Inflammatory macrophage treated with lipopolysaccharide for 4 hours (primary cell): ENCODE data around the gene ZDHHC15.
"Not testable (repeated sequence)": the region's sequence is repeated elsewhere in the genome, so short reads cannot be mapped to it uniquely, and the experiment has no call there.

Experiments used
- DNase-seq: peaks from one replicate; pipeline ENCODE4 v3.0.0-alpha.2; 2020

Gene ZDHHC15

GRCh38 chrX:75522565-75523431, at the start of gene ZDHHC15:
TSS of gene ZDHHC15 (minus strand) at chrX:75523037. CDS start at chrX:75523024, 13 bp downstream.
- peak; percentile 2 for DNase-seq

GRCh38 chrX:75560544-75560943, 37.7 kb upstream of the ZDHHC15 start:
- DNase-seq, result not testable (repeated sequence)

- peak; percentile 1 for DNase-seq
Measured at GRCh38 chrX:75547783-75548182, 24.9 kb upstream of the ZDHHC15 start.

- DNase-seq, result no peak
Measured at GRCh38 chrX:75546724-75547511, 24.1 kb upstream of the ZDHHC15 start.

GRCh38 chrX:75544786-75545185, 21.9 kb upstream of the ZDHHC15 start:
- DNase-seq, result no peak

- no peak for DNase-seq
Measured at GRCh38 chrX:75483933-75484332, 38.9 kb downstream of the ZDHHC15 start.

GRCh38 chrX:75461780-75462179, 61.1 kb downstream of the ZDHHC15 start:
- DNase-seq, result not testable (repeated sequence)

- DNase-seq, result peak; percentile 2
Measured at GRCh38 chrX:75421688-75422230, 101.1 kb downstream of the ZDHHC15 start.

- DNase-seq, result not testable (repeated sequence)
Measured at GRCh38 chrX:75407153-75407552, 115.7 kb downstream of the ZDHHC15 start.

- DNase-seq, result no peak
Measured at GRCh38 chrX:75390470-75390869, 132.4 kb downstream of the ZDHHC15 start.

- DNase-seq, result no peak
Measured at GRCh38 chrX:75369721-75370120, 153.1 kb downstream of the ZDHHC15 start.

- DNase-seq, result no peak
Measured at GRCh38 chrX:75366861-75367260, 156.0 kb downstream of the ZDHHC15 start.

GRCh38 chrX:75365243-75365975, 157.4 kb downstream of the ZDHHC15 start:
- no peak for DNase-seq

GRCh38 chrX:75361788-75362187, 161.0 kb downstream of the ZDHHC15 start:
- no peak for DNase-seq

GRCh38 chrX:75348601-75349000, 174.2 kb downstream of the ZDHHC15 start:
- DNase-seq, result not testable (repeated sequence)

- DNase-seq, result no peak
Measured at GRCh38 chrX:75337525-75337924, 185.3 kb downstream of the ZDHHC15 start.

GRCh38 chrX:75335127-75335458, 187.7 kb downstream of the ZDHHC15 start:
- DNase-seq, result no peak

- DNase-seq, result not testable (repeated sequence)
Measured at GRCh38 chrX:75334407-75335126, 188.3 kb downstream of the ZDHHC15 start.

GRCh38 chrX:75327607-75328006, 195.2 kb downstream of the ZDHHC15 start:
- DNase-seq, result no peak
